Activated B cell treated with CpG ODN at 0.5 μM for 24 hours (primary cell): ENCODE results near the gene VCL. TPM values are rescaled to one million over a fixed set of nuclear protein-coding genes. Genes with fewer than 3 reads are reported as not detected.
"Not testable (repeated sequence)": the region's sequence is repeated elsewhere in the genome, so short reads cannot be mapped to it uniquely, and the experiment has no call there.

Experiments
- ATAC-seq: fragments of 200-7000 bp; cut with Tn5 transposase; one replicate; pipeline ENCODE4 v1.10.0; 2021; ENCODE audit warnings: low read depth, mild to moderate bottlenecking, moderate library complexity
- CTCF ChIA-PET: fragments of 350-600 bp; sonication (Branson Sonifier 250); formaldehyde crosslinking; loops from one replicate; lab custom pipeline; 2021; ENCODE audit warnings: antibody characterized with exemption; lab: Charles Lee
- POLR2A ChIA-PET: fragments of 350-600 bp; sonication (Branson Sonifier 250); formaldehyde crosslinking; loops from one replicate; lab custom pipeline; 2021; ENCODE audit warnings: antibody characterized with exemption; lab: Charles Lee
- DNase-seq: peaks from one replicate; pipeline ENCODE4 v3.0.0; 2022
- H3K27ac Mint-ChIP-seq: one replicate; pipeline ENCODE4 v1.8.0; 2020; ENCODE audit warnings: mixed read lengths
- H3K27me3 Mint-ChIP-seq: one replicate; pipeline ENCODE4 v1.8.0; 2021; ENCODE audit warnings: mixed read lengths
- H3K36me3 Mint-ChIP-seq: one replicate; pipeline ENCODE4 v1.8.0; 2021; ENCODE audit warnings: low read depth, mixed read lengths
- H3K4me1 Mint-ChIP-seq: one replicate; pipeline ENCODE4 v1.8.0; 2021; ENCODE audit warnings: mixed read lengths
- H3K4me3 Mint-ChIP-seq: one replicate; pipeline ENCODE4 v1.8.0; 2020; ENCODE audit warnings: mild to moderate bottlenecking, mixed read lengths
- H3K9me3 Mint-ChIP-seq: one replicate; pipeline ENCODE4 v1.8.0; 2020; ENCODE audit warnings: mixed read lengths
- intact Hi-C: fragments of 100-400 bp; cut with micrococcal nuclease; formaldehyde crosslinking; loops from one replicate; pipeline ENCODE4 v1.15.1; 2024
- total RNA-seq: library from RNA; stranded (reverse); gene quantifications from 2 replicates; pipeline ENCODE4 v1.2.3, GENCODE V29; 2022
- TF ChIP-seq, protein P1 (sequence below): fragments of 200-600 bp; IDR thresholded peaks from one replicate; pipeline ENCODE4 v1.8.0; 2022; ENCODE audit warnings: antibody characterized with exemption, mild to moderate bottlenecking

VCL gene
- total RNA-seq, 1 donor from 2014 or later = 21.3 TPM

DNA sequence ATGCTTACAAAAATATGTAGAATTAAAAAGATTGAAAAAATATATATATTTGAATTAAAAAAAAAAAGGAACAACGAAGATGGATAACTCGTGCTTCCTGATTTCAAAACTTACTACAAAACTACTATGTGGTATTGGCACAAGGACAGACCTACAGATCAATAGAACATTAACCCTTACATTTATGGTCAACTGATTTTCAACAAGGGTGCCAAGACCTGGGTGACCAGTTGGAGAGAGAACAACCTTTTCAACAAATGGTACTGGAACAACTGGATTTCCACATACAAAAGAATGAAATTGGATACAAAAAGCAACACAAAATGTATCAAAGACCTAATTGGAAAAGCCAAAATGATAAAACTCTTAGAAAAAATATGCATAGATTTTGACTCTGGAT is 142.6 kb downstream of the VCL start:
- no peaks in the 10 kb centered on the region for H3K9me3 Mint-ChIP-seq
- no peak overlapping the region for H3K27ac Mint-ChIP-seq
- H3K4me3 Mint-ChIP-seq = no peak overlapping the region
- intact Hi-C loops = loop anchor here (1.0 kb wide), 1 partner anchor 10 kb away; the partner anchor contains the start of gene AP3M1
- H3K4me1 Mint-ChIP-seq = peaks cover 11% of the 10 kb centered on the region
- no peak for DNase-seq
- ChIA-PET CTCF (no interaction called here), POLR2A (no interaction called here)
- TF ChIP-seq, protein P1, sequence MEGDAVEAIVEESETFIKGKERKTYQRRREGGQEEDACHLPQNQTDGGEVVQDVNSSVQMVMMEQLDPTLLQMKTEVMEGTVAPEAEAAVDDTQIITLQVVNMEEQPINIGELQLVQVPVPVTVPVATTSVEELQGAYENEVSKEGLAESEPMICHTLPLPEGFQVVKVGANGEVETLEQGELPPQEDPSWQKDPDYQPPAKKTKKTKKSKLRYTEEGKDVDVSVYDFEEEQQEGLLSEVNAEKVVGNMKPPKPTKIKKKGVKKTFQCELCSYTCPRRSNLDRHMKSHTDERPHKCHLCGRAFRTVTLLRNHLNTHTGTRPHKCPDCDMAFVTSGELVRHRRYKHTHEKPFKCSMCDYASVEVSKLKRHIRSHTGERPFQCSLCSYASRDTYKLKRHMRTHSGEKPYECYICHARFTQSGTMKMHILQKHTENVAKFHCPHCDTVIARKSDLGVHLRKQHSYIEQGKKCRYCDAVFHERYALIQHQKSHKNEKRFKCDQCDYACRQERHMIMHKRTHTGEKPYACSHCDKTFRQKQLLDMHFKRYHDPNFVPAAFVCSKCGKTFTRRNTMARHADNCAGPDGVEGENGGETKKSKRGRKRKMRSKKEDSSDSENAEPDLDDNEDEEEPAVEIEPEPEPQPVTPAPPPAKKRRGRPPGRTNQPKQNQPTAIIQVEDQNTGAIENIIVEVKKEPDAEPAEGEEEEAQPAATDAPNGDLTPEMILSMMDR = no peak
- no peaks in the 10 kb centered on the region for H3K27me3 Mint-ChIP-seq
- ATAC-seq = no peak
- peaks cover 36% of the 10 kb centered on the region for H3K36me3 Mint-ChIP-seq

DNA sequence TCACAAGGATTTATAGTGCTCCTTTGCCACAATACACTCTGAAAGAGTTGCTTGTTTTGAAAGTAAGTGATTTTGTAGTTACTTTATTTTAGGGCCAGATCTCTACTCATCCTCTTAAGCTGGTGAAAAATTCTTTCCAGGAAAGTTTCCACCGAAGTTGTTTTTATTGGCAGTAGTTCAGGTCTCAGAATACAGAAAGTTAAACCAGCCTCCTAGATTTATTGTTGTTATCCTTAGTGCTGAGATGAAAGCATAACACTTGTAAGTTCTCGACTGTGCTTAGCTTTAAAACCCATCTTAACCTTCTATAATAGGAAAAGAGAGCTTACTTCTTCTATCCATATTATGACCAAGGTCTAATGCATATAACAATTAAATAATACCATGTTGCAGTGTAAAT is 147.2 kb downstream of the VCL start:
- H3K36me3 Mint-ChIP-seq = peaks cover 26% of the 10 kb centered on the region
- ATAC-seq = no peak
- peaks cover 32% of the 10 kb centered on the region for H3K4me1 Mint-ChIP-seq
- POLR2A ChIA-PET = interaction anchor here (0.7 to 1.0 kb wide), 3 partner anchors 14 to 62 kb away, joined by 3 read pairs; no protein-coding TSS in a partner anchor
- TF ChIP-seq, protein P1 = no peak
- DNase-seq = no peak
- no peaks in the 10 kb centered on the region for H3K27me3 Mint-ChIP-seq
- no peaks in the 10 kb centered on the region for H3K9me3 Mint-ChIP-seq
- no peak overlapping the region for H3K4me3 Mint-ChIP-seq
- intact Hi-C loops = no loop called here
- CTCF ChIA-PET = no interaction called here
- no peak overlapping the region for H3K27ac Mint-ChIP-seq

DNA sequence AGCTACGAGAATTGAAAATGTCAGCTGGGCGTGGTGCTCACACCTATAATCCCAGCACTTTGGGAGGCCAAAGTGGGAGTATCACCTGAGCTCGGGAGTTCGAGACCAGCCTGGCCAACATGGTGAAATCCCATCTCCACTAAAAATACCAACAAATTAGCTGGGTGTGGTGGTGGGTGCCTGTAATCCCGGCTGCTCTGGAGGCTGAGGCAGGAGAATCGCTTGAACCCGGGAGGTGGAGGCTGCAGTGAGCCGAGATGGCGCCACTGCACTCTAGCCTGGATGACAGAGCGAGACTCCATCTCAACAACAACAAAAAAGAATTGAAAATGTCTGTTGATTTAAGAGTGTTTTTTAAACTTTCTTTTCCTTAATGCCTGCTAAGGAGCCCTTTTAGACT is 149.1 kb downstream of the VCL start:
- H3K27me3 Mint-ChIP-seq, CTCF ChIA-PET, H3K9me3 Mint-ChIP-seq, ATAC-seq, POLR2A ChIA-PET, H3K27ac Mint-ChIP-seq, intact Hi-C loops, H3K4me3 Mint-ChIP-seq, DNase-seq: not testable (repeated sequence)
- H3K36me3 Mint-ChIP-seq = peaks cover 26% of the 10 kb centered on the region
- H3K4me1 Mint-ChIP-seq = peaks cover 35% of the 10 kb centered on the region

DNA sequence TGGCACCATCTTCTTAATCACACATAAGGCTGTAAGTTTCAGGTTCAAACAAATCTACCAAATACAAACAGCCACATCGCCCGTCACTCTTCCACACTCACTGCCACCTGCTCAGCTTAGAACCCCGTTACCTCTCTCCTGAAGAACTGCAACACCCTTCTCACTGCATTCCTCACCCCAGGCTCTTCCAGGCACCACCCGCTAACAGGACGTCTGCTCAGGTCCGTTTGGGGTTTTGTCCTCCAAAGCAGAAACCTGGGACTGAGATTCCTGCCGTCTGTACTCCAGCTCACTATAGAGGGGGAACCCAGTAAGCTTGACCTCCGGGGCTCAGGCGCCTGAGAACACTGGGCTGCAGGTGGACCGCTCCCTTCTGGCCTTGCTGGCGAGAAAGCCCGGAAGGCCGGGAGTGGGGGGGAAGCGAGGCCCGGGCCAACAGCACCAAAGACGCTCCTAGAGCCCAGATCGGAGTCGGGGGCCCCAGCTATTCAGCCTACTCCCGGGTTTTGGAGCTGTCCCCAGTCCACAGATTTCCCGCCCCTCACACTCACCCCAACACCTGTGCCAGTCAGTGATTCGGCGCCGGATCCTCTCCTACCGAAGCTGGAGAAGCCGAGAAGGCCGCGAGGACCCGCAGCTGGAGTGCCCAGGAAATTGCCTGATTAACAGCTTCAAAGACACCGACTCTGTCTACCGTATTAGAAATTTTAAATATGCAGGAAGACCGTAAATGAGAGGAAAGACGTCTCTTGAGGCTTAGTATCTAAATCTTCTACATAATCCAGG is 152.5 kb downstream of the VCL start, which contains the start of gene AP3M1:
TSS of gene AP3M1 (minus strand) at position 625 of the 786 bp plus-strand sequence. CDS start 12,449 bp downstream, outside the sequence.
- Mint-ChIP-seq H3K36me3 (peaks cover 23% of the 10 kb centered on the region), H3K27ac (no peak within 1 kb of the TSS), H3K4me3 (no peak within 1 kb of the TSS), H3K4me1 (peaks cover 59% of the 10 kb centered on the region), H3K9me3 (no peaks in the 10 kb centered on the region), H3K27me3 (no peaks in the 10 kb centered on the region)
- DNase-seq = peak; percentile 69
- peak; percentile 60 for ATAC-seq
- POLR2A ChIA-PET = interaction anchor here (0.6 to 4.5 kb wide), 23 partner anchors 12 to 1080 kb away, joined by 3 to 57 read pairs (median 4); partner anchors contain the start of genes CAMK2G, SAMD8 and VCL
- intact Hi-C loops = loop anchor here (1.0 kb wide), 2 partner anchors 10 to 1060 kb away; partner anchors contain the start of gene VDAC2
- CTCF ChIA-PET = interaction anchor here (0.7 to 2.0 kb wide), 9 partner anchors 16 to 94 kb away, joined by 3 to 22 read pairs (median 5); no protein-coding TSS in a partner anchor
- TF ChIP-seq, protein P1 = no peak

DNA sequence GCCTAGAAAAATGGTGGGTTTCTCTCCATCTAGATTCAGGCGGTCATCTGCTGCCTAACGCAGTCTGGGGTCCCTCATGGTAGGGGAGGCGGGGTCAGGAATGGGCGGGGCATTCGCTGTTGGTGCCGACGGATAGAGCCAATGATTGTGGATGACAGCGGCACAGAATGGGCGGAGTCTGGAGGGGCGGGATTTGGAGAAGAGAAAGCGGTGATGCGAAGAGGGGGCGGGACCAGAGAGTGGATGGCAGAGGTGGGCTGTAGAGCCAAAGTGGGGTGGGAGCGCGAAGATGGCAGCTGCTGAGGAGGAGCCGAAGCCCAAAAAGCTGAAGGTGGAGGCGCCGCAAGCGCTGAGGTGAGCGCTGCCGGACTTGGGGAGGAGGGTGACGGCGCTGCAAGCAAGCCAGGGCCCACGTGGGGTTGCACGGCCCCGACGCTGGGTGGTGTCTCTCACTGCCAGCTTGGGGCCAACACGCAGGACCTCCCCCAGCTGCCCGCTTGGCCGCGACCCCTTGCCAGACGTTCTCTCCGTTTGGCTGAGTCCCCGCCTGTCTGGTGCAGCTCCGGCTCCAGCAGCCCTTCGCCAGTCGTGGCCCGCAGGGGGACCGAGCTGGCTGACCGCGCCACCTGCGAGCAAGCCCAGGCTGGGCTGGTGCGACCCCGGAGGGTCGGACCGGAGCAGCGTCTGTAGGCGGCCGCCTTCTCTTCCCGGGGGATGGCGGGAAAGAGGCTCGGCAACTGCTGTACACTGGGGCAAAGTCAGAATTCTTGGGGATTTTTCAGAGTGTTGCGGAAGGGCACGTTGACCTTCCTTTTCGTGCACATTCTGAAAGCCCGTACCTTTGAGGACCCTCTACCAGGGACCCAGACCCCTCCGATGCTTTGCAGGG is 153.3 kb downstream of the VCL start, which contains the start of gene ADK:
TSS of gene ADK (plus strand) at position 232 of the 889 bp plus-strand sequence. CDS start at position 290, 58 bp downstream.
- intact Hi-C loops = loop anchor here (1.0 kb wide), 10 partner anchors 11 to 1083 kb away; partner anchors contain the start of genes KAT6B and VDAC2
- H3K4me1 Mint-ChIP-seq = peaks cover 61% of the 10 kb centered on the region
- H3K9me3 Mint-ChIP-seq = no peaks in the 10 kb centered on the region
- DNase-seq (peak; percentile 99), ATAC-seq (peak; percentile 96)
- no peak within 1 kb of the TSS for H3K27ac Mint-ChIP-seq
- no peaks in the 10 kb centered on the region for H3K27me3 Mint-ChIP-seq
- TF ChIP-seq, protein P1 = no peak
- ChIA-PET CTCF (interaction anchor here (0.7 to 2.0 kb wide), 11 partner anchors 17 to 93 kb away, joined by 3 to 22 read pairs (median 3); no protein-coding TSS in a partner anchor), POLR2A (interaction anchor here (0.6 to 4.5 kb wide), 24 partner anchors 11 to 1079 kb away, joined by 3 to 57 read pairs (median 4); partner anchors contain the start of genes CAMK2G, SAMD8 and VCL)
- peaks cover 17% of the 10 kb centered on the region for H3K36me3 Mint-ChIP-seq
- no peak within 1 kb of the TSS for H3K4me3 Mint-ChIP-seq
